IMR-90 (cell line): Measurements from ENCODE around the gene GLYAT. TPM values are rescaled to one million over a fixed set of nuclear protein-coding genes. Genes with fewer than 3 reads are reported as not detected.

ENCODE experiments used
- ATAC-seq: fragments of 200-7000 bp; cut with Tn5 transposase; 2 replicates; pipeline ENCODE4 v1.9.1; 2020; ENCODE audit warnings: low read depth, mild to moderate bottlenecking, moderate library complexity
- BruUV-seq: library from RNA; stranded (reverse); fragments of 400-500 nt; replicated peaks from 2 replicates; lab custom pipeline; 2021; lab: Mats Ljungman, UMichigan
- CTCF ChIA-PET: fragments of 300-600 bp; formaldehyde crosslinking; extraction: SDS; loops from one replicate; lab custom pipeline; 2021; ENCODE audit warnings: antibody characterized with exemption; lab: Yijun Ruan, JAX
- POLR2A ChIA-PET: fragments of 300-600 bp; sonication (Branson Sonifier 250); formaldehyde crosslinking; loops from one replicate; lab custom pipeline; 2022; ENCODE audit warnings: antibody characterized with exemption; ENCODE audit not compliant: unreplicated experiment; lab: Charles Lee
- DNase-seq: peaks from one replicate; pipeline ENCODE4 v3.0.0; 2013
- H2AFZ ChIP-seq: replicated peaks from 2 replicates; pipeline ENCODE3; 2013; ENCODE audit warnings: low read length, mild to moderate bottlenecking; ENCODE audit not compliant: poor library complexity
- H2AK5ac ChIP-seq: 2 replicates; pipeline ENCODE4 v1.6.1; 2013; ENCODE audit warnings: low read depth, low read length, inconsistent platforms
- H2AK9ac ChIP-seq: replicated peaks from 2 replicates; pipeline ENCODE3; 2013; ENCODE audit warnings: mild to moderate bottlenecking, low read depth, low read length, moderate library complexity; ENCODE audit not compliant: poor library complexity
- H2BK120ac ChIP-seq: 2 replicates; pipeline ENCODE4 v1.6.1; 2013; ENCODE audit warnings: low read depth, low read length, inconsistent platforms
- H2BK15ac ChIP-seq: 3 replicates; pipeline ENCODE4 v1.6.1; 2013; ENCODE audit warnings: low read depth, low read length, inconsistent platforms
- H2BK20ac ChIP-seq: 2 replicates; pipeline ENCODE4 v1.6.1; 2013; ENCODE audit warnings: low read depth, mild to moderate bottlenecking, inconsistent platforms, low read length, moderate library complexity
- H2BK5ac ChIP-seq: 2 replicates; pipeline ENCODE4 v1.6.1; 2013; ENCODE audit warnings: mild to moderate bottlenecking, low read depth, low read length, inconsistent platforms; ENCODE audit not compliant: poor library complexity, severe bottlenecking
- H3K14ac ChIP-seq: replicated peaks from 2 replicates; pipeline ENCODE4 v1.6.1; 2013; ENCODE audit warnings: low read depth, low read length, inconsistent platforms
- H3K18ac ChIP-seq: 2 replicates; pipeline ENCODE4 v1.6.1; 2013; ENCODE audit warnings: low read depth, low read length, control low read depth
- H3K23ac ChIP-seq: 2 replicates; pipeline ENCODE4 v1.6.1; 2013; ENCODE audit warnings: low read depth, low read length, inconsistent platforms
- H3K27ac ChIP-seq: 2 replicates; pipeline ENCODE4 v1.5.1; 2013; ENCODE audit warnings: mild to moderate bottlenecking, control low read depth, low read length; ENCODE audit not compliant: insufficient read depth
- H3K27me3 ChIP-seq: 2 replicates; pipeline ENCODE4 v1.6.1; 2013; ENCODE audit warnings: low read length; ENCODE audit not compliant: control insufficient read depth, insufficient read depth
- H3K36me3 ChIP-seq: 2 replicates; pipeline ENCODE4 v1.6.1; 2013; ENCODE audit warnings: low read length, mixed read lengths; ENCODE audit not compliant: control insufficient read depth, insufficient read depth
- H3K4ac ChIP-seq: 2 replicates; pipeline ENCODE4 v1.6.1; 2013; ENCODE audit warnings: low read depth, low read length, inconsistent platforms
- H3K4me1 ChIP-seq: 2 replicates; pipeline ENCODE4 v1.6.1; 2013; ENCODE audit warnings: low read length, mixed read lengths; ENCODE audit not compliant: control insufficient read depth, insufficient read depth
- H3K4me2 ChIP-seq: 2 replicates; pipeline ENCODE4 v1.6.1; 2013; ENCODE audit warnings: low read depth, mild to moderate bottlenecking, control low read depth, low read length, moderate library complexity
- H3K4me3 ChIP-seq: 2 replicates; pipeline ENCODE4 v1.5.1; 2013; ENCODE audit warnings: low read depth, mild to moderate bottlenecking, control low read depth, low read length, moderate library complexity; ENCODE audit not compliant: insufficient read depth
- H3K56ac ChIP-seq: 2 replicates; pipeline ENCODE4 v1.6.1; 2013; ENCODE audit warnings: low read length, inconsistent platforms; ENCODE audit not compliant: insufficient read depth; ENCODE audit errors: extremely low read depth
- H3K79me1 ChIP-seq, 2 experiments: 2 replicates each; pipeline ENCODE4 v1.6.1; 2013; ENCODE audit warnings: low read length in 2 of 2, inconsistent platforms in 1 of 2, low read depth in 1 of 2
- H3K9ac ChIP-seq: 2 replicates; pipeline ENCODE4 v1.6.1; 2013; ENCODE audit warnings: low read depth, low read length, control low read depth
- H3K9me1 ChIP-seq: 2 replicates; pipeline ENCODE4 v1.6.1; 2013; ENCODE audit warnings: low read length, inconsistent platforms; ENCODE audit not compliant: insufficient read depth
- H3K9me3 ChIP-seq: 2 replicates; pipeline ENCODE4 v1.6.1; 2013; ENCODE audit warnings: low read length; ENCODE audit not compliant: control insufficient read depth, insufficient read depth
- H4K20me1 ChIP-seq: 2 replicates; pipeline ENCODE4 v1.6.1; 2013; ENCODE audit warnings: low read length, inconsistent platforms; ENCODE audit not compliant: insufficient read depth
- H4K5ac ChIP-seq: 2 replicates; pipeline ENCODE4 v1.6.1; 2013; ENCODE audit warnings: mild to moderate bottlenecking, low read depth, low read length, control low read depth
- H4K8ac ChIP-seq, 2 experiments: 2 replicates each; pipeline ENCODE4 v1.6.1; 2013; ENCODE audit warnings: low read depth in 2 of 2, low read length in 2 of 2, control low read depth in 1 of 2, inconsistent platforms in 1 of 2
- H4K91ac ChIP-seq: 2 replicates; pipeline ENCODE4 v1.6.1; 2013; ENCODE audit warnings: low read depth, low read length, inconsistent platforms; ENCODE audit not compliant: insufficient read depth
- BHLHE40 ChIP-seq: fragments of 150-350 bp; IDR thresholded peaks from 2 replicates; pipeline ENCODE4 v1.6.1; 2016; ENCODE audit warnings: mild to moderate bottlenecking, low read depth, low read length
- USF2 ChIP-seq: fragments of 150-350 bp; IDR thresholded peaks from 2 replicates; pipeline ENCODE4 v1.6.1; 2017; ENCODE audit warnings: mild to moderate bottlenecking, antibody characterized with exemption, low read length, low read depth
- WGBS, 2 experiments: methylation state at CpG; one replicate each; pipeline versions ENCODE4 v1.1.5 to v1.1.7; 2013; ENCODE audit warnings: missing lambda C conversion rate in 2 of 2; ENCODE audit not compliant: insufficient read length in 1 of 2; ENCODE audit errors: extremely low coverage in 2 of 2; 5-methylcytosine and 5-hydroxymethylcytosine counted together
- dilution Hi-C: fragments of 300-500 bp; cut with HindIII; formaldehyde crosslinking; loops from one replicate; pipeline ENCODE4 v1.14.3; 2018; ENCODE audit warnings: low sequenced_read_pairs; ENCODE audit not compliant: unreplicated experiment
- in situ Hi-C: fragments of 300-500 bp; cut with MboI; formaldehyde crosslinking; loops from 3 replicates; pipeline ENCODE4 v1.14.3; 2019; ENCODE audit warnings: low sequenced_read_pairs, inconsistent platforms, mixed read lengths
- intact Hi-C: fragments of 100-400 bp; cut with micrococcal nuclease; formaldehyde crosslinking; loops from 2 replicates; pipeline ENCODE4 v1.10.0; 2022
- polyA plus RNA-seq, 3 experiments: library from polyadenylated mRNA; depleted of rRNA; stranded (reverse); fragments of >200 nt; gene quantifications; 2 replicates each; pipeline ENCODE4 v1.2.3, GENCODE V29; 2012; ENCODE audit warnings: low replicate concordance in 1 of 3
- total RNA-seq: library from RNA; depleted of rRNA; stranded (reverse); fragments of >200 nt; gene quantifications from 2 replicates; pipeline ENCODE4 v1.2.3, GENCODE V29; 2012

Gene GLYAT
- total and polyA plus RNA-seq, 2 of the 4 experiments (the other 2 are of a cell fraction) = not detected

GRCh38 chr11:58770166-58770565 is 38.4 kb upstream of the GLYAT start:
- CTCF ChIA-PET = no interaction called here
- Histone ChIP-seq H2BK20ac (no peak overlapping the region), H3K14ac (no peak overlapping the region), H2AK5ac (no peak overlapping the region), H3K9ac (no peak overlapping the region), H2BK5ac (no peak overlapping the region), H4K20me1 (no peaks in the 10 kb centered on the region), H3K27ac (no peak overlapping the region), H3K4me1 (no peaks in the 10 kb centered on the region), H3K23ac (no peak overlapping the region), H2BK120ac (no peak overlapping the region), H4K5ac (no peak overlapping the region), H3K56ac (no peak overlapping the region), H3K79me1 (no peaks in the 10 kb centered on the region), H2AFZ (no peak overlapping the region), H2BK15ac (no peak overlapping the region), H3K4ac (no peak overlapping the region), H3K9me3 (no peaks in the 10 kb centered on the region), H4K91ac (no peak overlapping the region), H2AK9ac (no peak overlapping the region), H3K4me2 (no peak overlapping the region), H3K4me3 (no peak overlapping the region), H3K9me1 (no peaks in the 10 kb centered on the region), H4K8ac (no peak overlapping the region), H3K27me3 (no peaks in the 10 kb centered on the region; the same call in 1 of the 2 replicates), H3K18ac (no peak overlapping the region), H3K36me3 (no peaks in the 10 kb centered on the region)
- intact Hi-C loops (no loop called here), in situ Hi-C loops (no loop called here), dilution Hi-C loops (no loop called here)
- TF ChIP-seq USF2 (no peak), BHLHE40 (no peak)
- DNase-seq = no peak
- POLR2A ChIA-PET = no interaction called here
- WGBS, 2 experiments = 40% methylated on average over 2 of the region's 2 CpGs; no CpG with 5 or more reads in 1 of the 2 experiments
- no peak for ATAC-seq
- BruUV-seq = no TSS peak
